HEK293T (cell line): ENCODE results near the gene CR1.

Source experiments
- CTCF ChIA-PET: fragments of 350-600 bp; formaldehyde crosslinking; extraction: SDS; loops from one replicate; lab custom pipeline; 2021; ENCODE audit warnings: antibody characterized with exemption, inconsistent platforms; lab: Yijun Ruan, JAX
- POLR2A ChIA-PET: fragments of 350-600 bp; formaldehyde crosslinking; extraction: SDS; loops from one replicate; lab custom pipeline; 2020; ENCODE audit warnings: antibody characterized with exemption, inconsistent platforms; lab: Yijun Ruan, JAX
- DNase-seq: peaks from one replicate; pipeline ENCODE4 v3.0.0; 2012; ENCODE audit warnings: mixed read lengths; ENCODE audit errors: extremely low spot score
- ARNT ChIP-seq: fragments of 450-650 bp; IDR thresholded peaks from 2 replicates; pipeline ENCODE4 v1.6.1; 2017; ENCODE audit warnings: mild to moderate bottlenecking
- BHLHE40 ChIP-seq: fragments of 450-650 bp; IDR thresholded peaks from 2 replicates; pipeline ENCODE4 v1.6.1; 2016; ENCODE audit warnings: mild to moderate bottlenecking, moderate library complexity, borderline replicate concordance
- CTBP1 ChIP-seq: fragments of 450-650 bp; IDR thresholded peaks from 2 replicates; pipeline ENCODE4 v1.6.1; 2016; ENCODE audit warnings: borderline replicate concordance
- ELF4 ChIP-seq: fragments of 450-650 bp; IDR thresholded peaks from 2 replicates; pipeline ENCODE4 v1.6.1; 2017; ENCODE audit warnings: antibody characterized with exemption
- FOXA1 ChIP-seq: fragments of 450-650 bp; IDR thresholded peaks from 2 replicates; pipeline ENCODE4 v1.6.1; 2016; ENCODE audit warnings: mild to moderate bottlenecking
- FOXK2 ChIP-seq: fragments of 450-650 bp; IDR thresholded peaks from 2 replicates; pipeline ENCODE4 v1.6.1; 2016; ENCODE audit warnings: mild to moderate bottlenecking
- FOXM1 ChIP-seq: fragments of 450-650 bp; IDR thresholded peaks from 2 replicates; pipeline ENCODE4 v1.6.1; 2017; ENCODE audit warnings: mild to moderate bottlenecking, borderline replicate concordance
- HDGF ChIP-seq: fragments of 450-650 bp; IDR thresholded peaks from 2 replicates; pipeline ENCODE4 v1.6.1; 2017; ENCODE audit warnings: antibody characterized with exemption, borderline replicate concordance
- L3MBTL2 ChIP-seq: fragments of 450-650 bp; conservative IDR thresholded peaks from 2 replicates; pipeline ENCODE4 v1.6.1; 2016; ENCODE audit warnings: mild to moderate bottlenecking
- LEF1 ChIP-seq: fragments of 450-650 bp; IDR thresholded peaks from 2 replicates; pipeline ENCODE4 v1.6.1; 2017; ENCODE audit warnings: mild to moderate bottlenecking, borderline replicate concordance
- NFRKB ChIP-seq: fragments of 450-650 bp; IDR thresholded peaks from 2 replicates; pipeline ENCODE4 v1.6.1; 2016; ENCODE audit warnings: mild to moderate bottlenecking, moderate library complexity
- PKNOX1 ChIP-seq: fragments of 450-650 bp; IDR thresholded peaks from 2 replicates; pipeline ENCODE4 v1.6.1; 2016
- SP1 ChIP-seq: fragments of 450-650 bp; IDR thresholded peaks from 2 replicates; pipeline ENCODE4 v1.6.1; 2017
- SUZ12 ChIP-seq: fragments of 450-650 bp; IDR thresholded peaks from 2 replicates; pipeline ENCODE4 v1.6.1; 2016; ENCODE audit warnings: mild to moderate bottlenecking
- TARDBP ChIP-seq: fragments of 450-650 bp; IDR thresholded peaks from 2 replicates; pipeline ENCODE4 v1.6.1; 2016
- ZNF384 ChIP-seq: fragments of 450-650 bp; IDR thresholded peaks from 2 replicates; pipeline ENCODE4 v1.6.1; 2016

The CR1 gene

GRCh38 chr1:207495801-207496792 is at the start of gene CR1:
CR1 (plus strand) TSS chr1:207496157; CDS start chr1:207496268, 111 bp downstream.
- POLR2A ChIA-PET: no interaction called here
- DNase-seq: peak; percentile 32
- TF ChIP-seq PKNOX1: no peak
- TF ChIP-seq FOXA1: no peak
- TF ChIP-seq L3MBTL2: no peak
- TF ChIP-seq FOXK2: no peak
- TF ChIP-seq BHLHE40: no peak
- no peak for TF ChIP-seq NFRKB
- no peak for TF ChIP-seq FOXM1
- TF ChIP-seq HDGF: no peak
- no peak for TF ChIP-seq LEF1
- TF ChIP-seq SUZ12: no peak
- no peak for TF ChIP-seq ZNF384
- TF ChIP-seq TARDBP: no peak
- no peak for TF ChIP-seq ELF4
- no peak for TF ChIP-seq SP1
- TF ChIP-seq CTBP1: no peak
- CTCF ChIA-PET: interaction anchor here (0.9 kb wide), 1 partner anchor 41 kb away, joined by 3 read pairs; no protein-coding TSS in a partner anchor

GRCh38 chr1:207453710-207454045 is 42.3 kb upstream of the CR1 start:
- ChIA-PET CTCF (interaction anchor here (1.7 to 2.5 kb wide), 2 partner anchors 14 to 46 kb away, joined by 5 to 11 read pairs; no protein-coding TSS in a partner anchor), POLR2A (no interaction called here)
- TF ChIP-seq HDGF (no peak), PKNOX1 (no peak), TARDBP (no peak), ELF4 (no peak), ARNT (no peak), ZNF384 (no peak), L3MBTL2 (no peak), SP1 (no peak), CTBP1 (no peak), LEF1 (no peak), FOXA1 (no peak), BHLHE40 (no peak), NFRKB (no peak), FOXK2 (no peak), FOXM1 (no peak)
- no peak for DNase-seq

DNA sequence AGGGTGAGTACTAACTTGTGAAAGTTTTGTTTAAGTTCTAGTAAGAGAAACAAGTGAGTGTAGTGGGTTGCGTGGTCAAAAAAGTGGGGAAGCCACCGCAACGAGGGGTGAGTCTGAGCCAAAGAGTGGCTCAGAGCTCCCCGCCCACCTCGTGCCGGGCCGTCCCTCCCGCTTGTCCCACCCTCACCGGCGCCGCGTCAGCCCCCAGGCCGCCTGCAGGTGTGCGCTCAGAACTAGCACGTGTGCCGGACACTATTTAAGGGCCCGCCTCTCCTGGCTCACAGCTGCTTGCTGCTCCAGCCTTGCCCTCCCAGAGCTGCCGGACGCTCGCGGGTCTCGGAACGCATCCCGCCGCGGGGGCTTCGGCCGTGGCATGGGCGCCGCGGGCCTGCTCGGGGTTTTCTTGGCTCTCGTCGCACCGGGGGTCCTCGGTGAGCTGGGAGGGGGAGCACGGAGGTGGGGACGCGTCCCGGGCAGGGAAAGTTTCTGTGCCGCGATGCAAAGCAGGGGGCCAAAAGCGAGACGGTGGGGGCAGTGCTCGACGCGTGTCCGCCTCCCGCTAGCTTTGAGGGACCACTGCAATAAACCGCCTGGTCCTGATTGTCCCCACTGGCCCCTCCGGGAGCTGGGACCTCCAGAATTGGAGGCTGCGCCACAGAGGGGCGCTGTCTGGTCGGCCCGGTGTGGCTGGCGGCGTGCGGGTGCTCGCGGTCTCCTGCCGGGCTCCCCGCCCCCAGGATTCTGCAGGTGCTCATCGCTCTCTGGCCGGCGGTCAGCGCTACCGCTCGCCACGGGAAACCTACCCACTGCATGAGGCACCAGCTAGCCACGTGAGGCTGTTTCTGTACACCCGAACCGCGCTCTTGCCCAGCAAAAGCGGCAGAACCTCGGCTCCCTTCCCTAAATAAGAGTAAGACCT is 41.7 kb upstream of the CR1 start, which contains the start of gene CR2:
Gene CR2 (plus strand): TSS at position 283 of the 919 bp plus-strand sequence. CDS start 91 bp downstream, at position 374.
- CTCF ChIA-PET: interaction anchor here (1.2 to 2.5 kb wide), 3 partner anchors 13 to 45 kb away, joined by 3 to 11 read pairs (median 5); partner anchors contain the start of gene CR1
- POLR2A ChIA-PET: interaction anchor here (0.8 to 1.1 kb wide), 2 partner anchors 9 to 45 kb away, joined by 3 read pairs; no protein-coding TSS in a partner anchor
- no peak for TF ChIP-seq TARDBP
- no peak for TF ChIP-seq FOXK2
- TF ChIP-seq LEF1: no peak
- TF ChIP-seq SP1: no peak
- no peak for TF ChIP-seq SUZ12
- TF ChIP-seq NFRKB: no peak
- TF ChIP-seq L3MBTL2: peak; percentile 90
- DNase-seq: peak; percentile 61

- no peak for DNase-seq
- POLR2A ChIA-PET: interaction anchor here (1.1 kb wide), 1 partner anchor 8 kb away, joined by 3 read pairs; no protein-coding TSS in a partner anchor
These were observed 40.7 kb upstream of the CR1 start for GRCh38 chr1:207455183-207455754.

More at GRCh38 chr1:207455183-207455754, 40.7 kb upstream of the CR1 start:
- CTCF ChIA-PET: interaction anchor here (1.2 to 2.5 kb wide), 3 partner anchors 12 to 44 kb away, joined by 3 to 11 read pairs (median 5); partner anchors contain the start of gene CR1
- TF ChIP-seq BHLHE40: no peak
- TF ChIP-seq HDGF: no peak
- TF ChIP-seq FOXK2: no peak
- TF ChIP-seq FOXA1: no peak
- TF ChIP-seq TARDBP: no peak
- no peak for TF ChIP-seq FOXM1
- TF ChIP-seq ELF4: no peak
- TF ChIP-seq CTBP1: no peak
- TF ChIP-seq SUZ12: no peak
- TF ChIP-seq PKNOX1: no peak
- no peak for TF ChIP-seq ZNF384
- TF ChIP-seq ARNT: no peak
- no peak for TF ChIP-seq NFRKB
- no peak for TF ChIP-seq L3MBTL2
